Measurements from ENCODE around the gene SPINK1. TPM values are rescaled to one million over a fixed set of nuclear protein-coding genes. Genes with fewer than 3 reads are reported as not detected.

SPINK1 gene
- polyA plus RNA-seq, 1 donor (not counting 4 experiments of a cell fraction or from before 2014, with no cell fraction given) = 0.17 TPM

DNA sequence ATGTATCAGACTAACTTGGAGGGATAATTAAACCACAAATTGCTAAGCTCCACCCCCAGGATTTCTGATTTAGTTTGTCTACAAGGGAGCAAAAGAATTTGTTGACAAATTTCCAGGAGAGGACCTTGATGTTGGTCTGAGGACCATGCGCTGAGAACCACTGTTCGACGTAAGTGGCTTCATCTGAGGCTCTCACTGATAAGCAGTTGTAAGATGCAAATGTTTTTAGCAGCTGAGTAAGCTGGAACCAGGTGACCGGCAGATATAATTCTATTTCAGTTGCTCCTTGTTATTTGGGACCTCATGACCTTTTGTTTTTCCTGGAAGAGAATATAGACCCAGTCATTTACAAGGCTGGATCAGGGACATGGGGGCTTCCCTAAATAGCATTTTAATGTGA, 14.1 kb upstream of the SPINK1 start:
- H3K4me1 ChIP-seq (ENCODE audit: control insufficient read depth, extremely low read depth, insufficient read depth, low read length) = no peaks in the 10 kb centered on the region
- FAIRE-seq (no peak), DNase-seq (ENCODE audit: low read depth, low spot score) (no peak)
- TF ChIP-seq EZH2 (IDR thresholded peaks at IDR 0.05; ENCODE audit: low read length) = no peak
- no peaks in the 10 kb centered on the region for H3K9me1 ChIP-seq (ENCODE audit: control insufficient read depth, extremely low read depth, insufficient read depth, low read length)
- H3K4me3 ChIP-seq (ENCODE audit: control insufficient read depth in 2 of 3, extremely low read depth in 1 of 3, insufficient read depth in 2 of 3, low read depth in 1 of 3, low read length in 3 of 3) = no peak overlapping the region
- H2AFZ ChIP-seq (ENCODE audit: control insufficient read depth, low read length) = no peak overlapping the region
- no peak overlapping the region for H3K9ac ChIP-seq (ENCODE audit: control insufficient read depth, extremely low read depth, insufficient read depth, low read length)
- H3K27ac ChIP-seq (ENCODE audit: control insufficient read depth, insufficient read depth, low read length) = no peak overlapping the region
- no peaks in the 10 kb centered on the region for H3K27me3 ChIP-seq (ENCODE audit: control insufficient read depth, extremely low read depth, insufficient read depth, low read length)
- H3K79me2 ChIP-seq (ENCODE audit: control insufficient read depth, insufficient read depth, low read length) = no peaks in the 10 kb centered on the region
- no peaks in the 10 kb centered on the region for H4K20me1 ChIP-seq (ENCODE audit: control insufficient read depth, extremely low read depth, insufficient read depth, low read length)
- dilution Hi-C loops (cut with MboI; ENCODE audit: extremely low pct_ligation_motif_present, low sequenced_read_pairs) = no loop called here
- H3K36me3 ChIP-seq (ENCODE audit: control insufficient read depth in 2 of 2, extremely low read depth in 1 of 2, insufficient read depth in 2 of 2, low read length in 2 of 2) = no peaks in the 10 kb centered on the region
- H3K9me3 ChIP-seq (ENCODE audit: control insufficient read depth, low read depth, low read length) = no peaks in the 10 kb centered on the region
- H3K4me2 ChIP-seq (ENCODE audit: control insufficient read depth, extremely low read depth, insufficient read depth, low read depth, low read length) = no peak overlapping the region

DNA sequence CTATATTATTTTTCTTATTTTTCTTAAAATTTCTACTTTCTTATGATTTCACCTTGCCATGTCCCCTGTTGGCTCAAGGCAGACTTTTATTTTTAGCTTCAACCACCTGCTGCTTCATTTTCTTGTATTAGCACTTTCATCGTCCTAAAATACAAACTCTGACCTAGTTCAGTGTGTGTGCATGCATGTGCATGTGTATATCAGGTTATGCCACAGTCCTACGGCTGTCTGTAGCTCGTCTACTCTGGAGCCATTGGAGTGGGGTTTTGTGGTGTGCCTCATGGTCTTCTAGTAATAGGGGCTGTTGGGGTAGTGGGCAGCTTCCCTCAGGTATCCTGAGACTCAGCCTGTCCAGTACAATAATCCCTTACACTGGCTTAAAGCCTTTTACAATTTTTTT, 13.4 kb upstream of the SPINK1 start:
- no peak overlapping the region for H3K4me3 ChIP-seq (ENCODE audit: control insufficient read depth in 2 of 3, extremely low read depth in 1 of 3, insufficient read depth in 2 of 3, low read depth in 1 of 3, low read length in 3 of 3)

More for the DNA sequence above, 13.4 kb upstream of the SPINK1 start:
- no peaks in the 10 kb centered on the region for H3K4me1 ChIP-seq (ENCODE audit: control insufficient read depth, extremely low read depth, insufficient read depth, low read length)
- dilution Hi-C loops (cut with MboI; ENCODE audit: extremely low pct_ligation_motif_present, low sequenced_read_pairs) = no loop called here
- H4K20me1 ChIP-seq (ENCODE audit: control insufficient read depth, extremely low read depth, insufficient read depth, low read length) = no peaks in the 10 kb centered on the region
- no peak for FAIRE-seq
- no peak overlapping the region for H3K9ac ChIP-seq (ENCODE audit: control insufficient read depth, extremely low read depth, insufficient read depth, low read length)
- no peaks in the 10 kb centered on the region for H3K27me3 ChIP-seq (ENCODE audit: control insufficient read depth, extremely low read depth, insufficient read depth, low read length)
- no peak for DNase-seq (ENCODE audit: low read depth, low spot score)
- TF ChIP-seq EZH2 (IDR thresholded peaks at IDR 0.05; ENCODE audit: low read length) = no peak
- TF ChIP-seq, protein P1, sequence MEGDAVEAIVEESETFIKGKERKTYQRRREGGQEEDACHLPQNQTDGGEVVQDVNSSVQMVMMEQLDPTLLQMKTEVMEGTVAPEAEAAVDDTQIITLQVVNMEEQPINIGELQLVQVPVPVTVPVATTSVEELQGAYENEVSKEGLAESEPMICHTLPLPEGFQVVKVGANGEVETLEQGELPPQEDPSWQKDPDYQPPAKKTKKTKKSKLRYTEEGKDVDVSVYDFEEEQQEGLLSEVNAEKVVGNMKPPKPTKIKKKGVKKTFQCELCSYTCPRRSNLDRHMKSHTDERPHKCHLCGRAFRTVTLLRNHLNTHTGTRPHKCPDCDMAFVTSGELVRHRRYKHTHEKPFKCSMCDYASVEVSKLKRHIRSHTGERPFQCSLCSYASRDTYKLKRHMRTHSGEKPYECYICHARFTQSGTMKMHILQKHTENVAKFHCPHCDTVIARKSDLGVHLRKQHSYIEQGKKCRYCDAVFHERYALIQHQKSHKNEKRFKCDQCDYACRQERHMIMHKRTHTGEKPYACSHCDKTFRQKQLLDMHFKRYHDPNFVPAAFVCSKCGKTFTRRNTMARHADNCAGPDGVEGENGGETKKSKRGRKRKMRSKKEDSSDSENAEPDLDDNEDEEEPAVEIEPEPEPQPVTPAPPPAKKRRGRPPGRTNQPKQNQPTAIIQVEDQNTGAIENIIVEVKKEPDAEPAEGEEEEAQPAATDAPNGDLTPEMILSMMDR (optimal IDR thresholded peaks at IDR 0.05 in 1 of 3, IDR thresholded peaks at IDR 0.05 in 1 of 3, conservative IDR thresholded peaks at IDR 0.05 in 1 of 3; ENCODE audit: extremely low read depth in 1 of 3, insufficient read depth in 2 of 3, low read length in 3 of 3) = no peak
- no peaks in the 10 kb centered on the region for H3K9me1 ChIP-seq (ENCODE audit: control insufficient read depth, extremely low read depth, insufficient read depth, low read length)
- H3K4me2 ChIP-seq (ENCODE audit: control insufficient read depth, extremely low read depth, insufficient read depth, low read depth, low read length) = no peak overlapping the region
- H2AFZ ChIP-seq (ENCODE audit: control insufficient read depth, low read length) = no peak overlapping the region
- no peak overlapping the region for H3K27ac ChIP-seq (ENCODE audit: control insufficient read depth, insufficient read depth, low read length)
- H3K36me3 ChIP-seq (ENCODE audit: control insufficient read depth in 2 of 2, extremely low read depth in 1 of 2, insufficient read depth in 2 of 2, low read length in 2 of 2) = no peaks in the 10 kb centered on the region
- no peaks in the 10 kb centered on the region for H3K9me3 ChIP-seq (ENCODE audit: control insufficient read depth, low read depth, low read length)
- H3K79me2 ChIP-seq (ENCODE audit: control insufficient read depth, insufficient read depth, low read length) = no peaks in the 10 kb centered on the region
